Measurements from ENCODE around the gene CYBA.

CYBA gene

GRCh38 chr16:88691924-88692560 lies 41.2 kb upstream of the CYBA start:
- TF ChIP-seq CTCF (conservative IDR thresholded peaks at IDR 0.05; ENCODE audit: low read depth): no peak
- CTCF ChIA-PET: no interaction called here
- DNase-seq (ENCODE audit: low spot score): no peak
- H3K27ac ChIP-seq: no peak overlapping the region
- POLR2A ChIA-PET (ENCODE audit: low non-redundant PET): no interaction called here

- no peak for TF ChIP-seq CTCF (conservative IDR thresholded peaks at IDR 0.05; ENCODE audit: low read depth)
- no peak overlapping the region for H3K27ac ChIP-seq
- DNase-seq (ENCODE audit: low spot score): no peak
- POLR2A ChIA-PET (ENCODE audit: low non-redundant PET): no interaction called here
- CTCF ChIA-PET: no interaction called here
Observed at GRCh38 chr16:88691129-88691813, 40.4 kb upstream of the CYBA start.

GRCh38 chr16:88690341-88691128 lies 39.7 kb upstream of the CYBA start:
- DNase-seq (ENCODE audit: low spot score): no peak
- no peak for TF ChIP-seq CTCF (conservative IDR thresholded peaks at IDR 0.05; ENCODE audit: low read depth)
- ChIA-PET POLR2A (ENCODE audit: low non-redundant PET) (no interaction called here), CTCF (no interaction called here)
- H3K27ac ChIP-seq: no peak overlapping the region

GRCh38 chr16:88688013-88688778 lies 37.3 kb upstream of the CYBA start:
- no peak for TF ChIP-seq CTCF (conservative IDR thresholded peaks at IDR 0.05; ENCODE audit: low read depth)
- DNase-seq (ENCODE audit: low spot score): no peak
- ChIA-PET POLR2A (ENCODE audit: low non-redundant PET) (no interaction called here), CTCF (no interaction called here)
- H3K27ac ChIP-seq: no peak overlapping the region

- CTCF ChIA-PET: interaction anchor here (0.9 to 1.0 kb wide), 2 partner anchors 10 to 13 kb away, joined by 5 read pairs; no protein-coding TSS in a partner anchor
- H3K27ac ChIP-seq: no peak overlapping the region
- TF ChIP-seq CTCF (conservative IDR thresholded peaks at IDR 0.05; ENCODE audit: low read depth): no peak
- no peak for DNase-seq (ENCODE audit: low spot score)
- POLR2A ChIA-PET (ENCODE audit: low non-redundant PET): no interaction called here
Observed at GRCh38 chr16:88687676-88688012, 36.8 kb upstream of the CYBA start.

- ChIA-PET CTCF (interaction anchor here (0.9 to 1.0 kb wide), 2 partner anchors 11 to 13 kb away, joined by 5 read pairs; no protein-coding TSS in a partner anchor), POLR2A (ENCODE audit: low non-redundant PET) (no interaction called here)
- DNase-seq (ENCODE audit: low spot score): no peak
- no peak for TF ChIP-seq CTCF (conservative IDR thresholded peaks at IDR 0.05; ENCODE audit: low read depth)
- H3K27ac ChIP-seq: no peak overlapping the region
Observed at GRCh38 chr16:88687254-88687576, 36.4 kb upstream of the CYBA start.
